D721Med (cell line): Measurements from ENCODE around the gene USP54.
A peak's percentile ranks its signal among the peaks of the same experiment; 100 is the strongest.

Source experiments
- DNase-seq: peaks from one replicate; pipeline ENCODE4 v3.0.0; 2011; ENCODE audit warnings: low spot score; ENCODE audit not compliant: insufficient read length
- FAIRE-seq: peaks from 2 replicates; lab custom pipeline; 2011; peaks lifted over from hg19 to GRCh38; lab: Jason Lieb, UNC
- TF ChIP-seq, protein P1 (sequence below): IDR thresholded peaks from 2 replicates; pipeline ENCODE4 v1.5.1; 2012; ENCODE audit warnings: mild to moderate bottlenecking, control low read depth; ENCODE audit not compliant: insufficient read depth; ENCODE audit errors: missing control alignments

The USP54 gene

GRCh38 chr10:73485320-73485719 lies 105.8 kb downstream of the USP54 start:
- DNase-seq (no peak), FAIRE-seq (no peak)
- TF ChIP-seq, protein P1, sequence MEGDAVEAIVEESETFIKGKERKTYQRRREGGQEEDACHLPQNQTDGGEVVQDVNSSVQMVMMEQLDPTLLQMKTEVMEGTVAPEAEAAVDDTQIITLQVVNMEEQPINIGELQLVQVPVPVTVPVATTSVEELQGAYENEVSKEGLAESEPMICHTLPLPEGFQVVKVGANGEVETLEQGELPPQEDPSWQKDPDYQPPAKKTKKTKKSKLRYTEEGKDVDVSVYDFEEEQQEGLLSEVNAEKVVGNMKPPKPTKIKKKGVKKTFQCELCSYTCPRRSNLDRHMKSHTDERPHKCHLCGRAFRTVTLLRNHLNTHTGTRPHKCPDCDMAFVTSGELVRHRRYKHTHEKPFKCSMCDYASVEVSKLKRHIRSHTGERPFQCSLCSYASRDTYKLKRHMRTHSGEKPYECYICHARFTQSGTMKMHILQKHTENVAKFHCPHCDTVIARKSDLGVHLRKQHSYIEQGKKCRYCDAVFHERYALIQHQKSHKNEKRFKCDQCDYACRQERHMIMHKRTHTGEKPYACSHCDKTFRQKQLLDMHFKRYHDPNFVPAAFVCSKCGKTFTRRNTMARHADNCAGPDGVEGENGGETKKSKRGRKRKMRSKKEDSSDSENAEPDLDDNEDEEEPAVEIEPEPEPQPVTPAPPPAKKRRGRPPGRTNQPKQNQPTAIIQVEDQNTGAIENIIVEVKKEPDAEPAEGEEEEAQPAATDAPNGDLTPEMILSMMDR = no peak

DNA sequence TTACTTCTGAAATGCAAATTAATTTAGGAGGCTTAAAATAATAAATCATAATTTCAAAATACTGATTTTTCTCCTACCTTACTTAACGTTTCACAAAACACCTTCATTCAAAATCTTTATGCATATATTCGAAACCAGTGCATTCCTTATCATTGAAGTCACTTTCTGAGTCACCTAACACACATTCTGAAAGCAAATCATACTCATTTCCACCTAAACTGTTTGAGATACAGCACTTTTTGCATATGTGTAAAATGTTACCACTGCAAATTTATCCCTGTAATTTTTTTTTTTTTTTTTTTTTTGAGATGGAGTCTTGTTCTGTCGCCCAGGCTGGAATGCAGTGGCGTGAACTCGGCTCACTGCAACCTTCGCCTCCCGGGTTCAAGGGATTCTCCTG lies 111.0 kb downstream of the USP54 start:
- FAIRE-seq = no peak
- DNase-seq = no peak

DNA sequence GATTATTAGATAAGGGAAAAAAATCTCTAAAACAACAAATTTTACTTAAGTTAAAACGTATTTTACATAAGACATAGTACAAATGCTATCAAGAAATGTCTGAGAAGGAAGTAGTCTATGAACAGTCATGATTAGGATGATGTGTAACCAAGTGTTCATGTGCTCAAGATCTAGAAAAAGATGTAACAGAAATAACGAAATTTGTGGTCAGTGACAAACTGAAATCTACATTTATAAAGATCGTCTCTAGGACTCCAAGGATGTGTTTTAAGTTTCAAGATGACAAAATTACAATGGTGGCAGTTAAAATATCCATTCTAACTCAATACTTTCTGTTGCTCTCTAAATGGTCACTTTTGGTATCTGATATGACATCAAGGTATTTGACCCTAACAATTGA lies 112.5 kb downstream of the USP54 start:
- FAIRE-seq (peak; percentile 25), DNase-seq (no peak)
- TF ChIP-seq, protein P1 = no peak

More for the DNA sequence above, 111.0 kb downstream of the USP54 start:
- TF ChIP-seq, protein P1 = no peak

- TF ChIP-seq, protein P1 = no peak
- no peak for FAIRE-seq
- DNase-seq = no peak
Measured at GRCh38 chr10:73471226-73471625, 119.9 kb downstream of the USP54 start.

DNA sequence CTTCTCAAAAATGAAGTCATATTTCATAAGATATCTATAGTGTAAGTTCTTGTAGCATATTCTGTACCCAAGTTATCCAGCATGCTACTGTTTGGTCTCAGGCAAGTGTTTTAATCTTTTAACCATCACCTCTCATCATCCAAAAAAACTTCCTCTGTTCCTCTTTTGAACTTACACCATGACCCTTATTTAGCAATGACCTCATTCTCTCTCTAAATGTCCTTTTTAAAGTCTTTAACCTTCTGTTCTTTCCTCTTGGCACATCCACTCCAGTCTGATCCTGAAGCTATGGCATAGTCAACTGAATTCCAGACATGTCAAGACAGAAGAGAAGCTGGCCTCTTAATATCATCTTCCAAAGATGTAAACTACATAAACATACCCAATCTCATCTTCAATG lies 121.6 kb downstream of the USP54 start:
- DNase-seq = no peak
- TF ChIP-seq, protein P1 = no peak
- FAIRE-seq = no peak

- DNase-seq (no peak), FAIRE-seq (no peak)
- TF ChIP-seq, protein P1 = no peak
Measured at GRCh38 chr10:73467206-73467605, 123.9 kb downstream of the USP54 start.

DNA sequence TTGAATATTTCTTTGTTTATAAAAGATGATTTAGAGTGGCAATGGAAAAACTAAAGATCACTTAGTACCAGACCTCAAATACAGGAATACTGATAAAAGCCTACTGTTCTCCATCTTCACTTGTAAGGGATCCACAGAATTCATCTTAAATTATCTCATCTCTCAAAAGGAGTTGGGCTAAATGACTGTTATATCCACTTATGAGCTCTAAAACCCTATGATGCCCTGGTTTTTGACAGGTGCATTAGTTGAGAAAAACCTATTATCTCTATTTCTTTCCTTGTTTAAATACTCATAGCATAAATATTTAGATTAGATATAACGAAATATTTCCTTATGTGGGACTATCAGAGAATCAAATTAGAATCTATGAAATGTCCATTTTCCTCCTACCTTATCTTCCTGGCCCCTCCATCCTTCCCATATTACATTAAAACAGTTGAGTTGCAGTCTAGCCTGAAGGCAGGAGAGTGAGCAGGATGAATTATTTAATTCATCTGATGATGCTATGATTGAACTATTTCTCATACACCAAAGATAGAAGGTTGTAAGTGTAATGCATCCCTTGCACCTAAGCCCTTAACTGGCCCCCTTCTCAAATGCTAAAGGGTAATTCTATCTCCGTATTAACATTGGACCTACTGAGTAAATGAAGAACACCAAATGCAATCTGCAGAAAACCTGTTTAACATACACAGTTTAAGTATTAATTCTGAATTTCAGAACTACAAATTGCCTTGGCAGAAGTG lies 125.0 kb downstream of the USP54 start:
- DNase-seq (no peak), FAIRE-seq (no peak)
- TF ChIP-seq, protein P1 = no peak
